Measurements from ENCODE around the gene ANKRD52.
"Not testable (repeated sequence)": the region's sequence is repeated elsewhere in the genome, so short reads cannot be mapped to it uniquely, and the experiment has no call there.

Gene ANKRD52

GRCh38 chr12:56197921-56198635 lies 60.1 kb downstream of the ANKRD52 start:
- TF ChIP-seq CTCF (IDR thresholded peaks at IDR 0.05): no peak
- H3K9me3 Mint-ChIP-seq: no peaks in the 10 kb centered on the region
- peaks cover 10% of the 10 kb centered on the region for H3K36me3 Mint-ChIP-seq (ENCODE audit: low read depth)
- H3K27ac Mint-ChIP-seq: no peak overlapping the region
- H3K4me3 Mint-ChIP-seq: no peak overlapping the region
- no peak for DNase-seq
- no peaks in the 10 kb centered on the region for H3K27me3 Mint-ChIP-seq (ENCODE audit: low read depth, poor library complexity)
- no peaks in the 10 kb centered on the region for H3K4me1 Mint-ChIP-seq

- not testable (repeated sequence) for H3K9me3 Mint-ChIP-seq; H3K27ac Mint-ChIP-seq; H3K27me3 Mint-ChIP-seq (ENCODE audit: low read depth, poor library complexity); H3K4me1 Mint-ChIP-seq; H3K36me3 Mint-ChIP-seq (ENCODE audit: low read depth); DNase-seq; H3K4me3 Mint-ChIP-seq
Measured at GRCh38 chr12:56196818-56197550, 61.2 kb downstream of the ANKRD52 start.

GRCh38 chr12:56193025-56193578 lies 65.1 kb downstream of the ANKRD52 start:
- H3K4me1 Mint-ChIP-seq: peaks cover 13% of the 10 kb centered on the region
- H3K9me3 Mint-ChIP-seq: no peaks in the 10 kb centered on the region
- H3K27me3 Mint-ChIP-seq (ENCODE audit: low read depth, poor library complexity): peaks cover 4% of the 10 kb centered on the region
- peak overlapping the region; percentile 31 for H3K27ac Mint-ChIP-seq
- peak; percentile 73 for DNase-seq
- no peak overlapping the region for H3K4me3 Mint-ChIP-seq
- peak; percentile 78 for TF ChIP-seq CTCF (IDR thresholded peaks at IDR 0.05)
- H3K36me3 Mint-ChIP-seq (ENCODE audit: low read depth): peaks cover 10% of the 10 kb centered on the region

- peaks cover 10% of the 10 kb centered on the region for H3K36me3 Mint-ChIP-seq (ENCODE audit: low read depth)
- H3K4me1 Mint-ChIP-seq: peaks cover 18% of the 10 kb centered on the region
- H3K9me3 Mint-ChIP-seq: no peaks in the 10 kb centered on the region
- H3K4me3 Mint-ChIP-seq: no peak overlapping the region
- DNase-seq: no peak
- H3K27me3 Mint-ChIP-seq (ENCODE audit: low read depth, poor library complexity): peaks cover 4% of the 10 kb centered on the region
- no peak for TF ChIP-seq CTCF (IDR thresholded peaks at IDR 0.05)
- no peak overlapping the region for H3K27ac Mint-ChIP-seq
Measured at GRCh38 chr12:56192582-56192981, 65.6 kb downstream of the ANKRD52 start.

- H3K4me3 Mint-ChIP-seq: peak overlapping the region; percentile 92
- peaks cover 31% of the 10 kb centered on the region for H3K4me1 Mint-ChIP-seq
- H3K27ac Mint-ChIP-seq: no peak overlapping the region
- H3K27me3 Mint-ChIP-seq (ENCODE audit: low read depth, poor library complexity): peaks cover 4% of the 10 kb centered on the region
- no peaks in the 10 kb centered on the region for H3K9me3 Mint-ChIP-seq
- no peak for DNase-seq
- TF ChIP-seq CTCF (IDR thresholded peaks at IDR 0.05): no peak
- H3K36me3 Mint-ChIP-seq (ENCODE audit: low read depth): peaks cover 20% of the 10 kb centered on the region
Measured at GRCh38 chr12:56190695-56191155, 67.5 kb downstream of the ANKRD52 start.

- peaks cover 31% of the 10 kb centered on the region for H3K4me1 Mint-ChIP-seq
- peak overlapping the region; percentile 99 for H3K27ac Mint-ChIP-seq
- peaks cover 23% of the 10 kb centered on the region for H3K36me3 Mint-ChIP-seq (ENCODE audit: low read depth)
- peaks cover 4% of the 10 kb centered on the region for H3K27me3 Mint-ChIP-seq (ENCODE audit: low read depth, poor library complexity)
- peak overlapping the region; percentile 92 for H3K4me3 Mint-ChIP-seq
- TF ChIP-seq CTCF (IDR thresholded peaks at IDR 0.05): no peak
- peak; percentile 90 for DNase-seq
- no peaks in the 10 kb centered on the region for H3K9me3 Mint-ChIP-seq
Measured at GRCh38 chr12:56189918-56190694, 68.1 kb downstream of the ANKRD52 start.
